T1000 (cell line): Measurements from ENCODE around the gene PWWP2A.
"Not testable (repeated sequence)": the region's sequence is repeated elsewhere in the genome, so short reads cannot be mapped to it uniquely, and the experiment has no call there.

Experiments used
- DNase-seq: peaks from one replicate; lab custom pipeline; 2025; ENCODE audit warnings: mixed read lengths; lab: John Stamatoyannopoulos, UW

PWWP2A gene, protein sequence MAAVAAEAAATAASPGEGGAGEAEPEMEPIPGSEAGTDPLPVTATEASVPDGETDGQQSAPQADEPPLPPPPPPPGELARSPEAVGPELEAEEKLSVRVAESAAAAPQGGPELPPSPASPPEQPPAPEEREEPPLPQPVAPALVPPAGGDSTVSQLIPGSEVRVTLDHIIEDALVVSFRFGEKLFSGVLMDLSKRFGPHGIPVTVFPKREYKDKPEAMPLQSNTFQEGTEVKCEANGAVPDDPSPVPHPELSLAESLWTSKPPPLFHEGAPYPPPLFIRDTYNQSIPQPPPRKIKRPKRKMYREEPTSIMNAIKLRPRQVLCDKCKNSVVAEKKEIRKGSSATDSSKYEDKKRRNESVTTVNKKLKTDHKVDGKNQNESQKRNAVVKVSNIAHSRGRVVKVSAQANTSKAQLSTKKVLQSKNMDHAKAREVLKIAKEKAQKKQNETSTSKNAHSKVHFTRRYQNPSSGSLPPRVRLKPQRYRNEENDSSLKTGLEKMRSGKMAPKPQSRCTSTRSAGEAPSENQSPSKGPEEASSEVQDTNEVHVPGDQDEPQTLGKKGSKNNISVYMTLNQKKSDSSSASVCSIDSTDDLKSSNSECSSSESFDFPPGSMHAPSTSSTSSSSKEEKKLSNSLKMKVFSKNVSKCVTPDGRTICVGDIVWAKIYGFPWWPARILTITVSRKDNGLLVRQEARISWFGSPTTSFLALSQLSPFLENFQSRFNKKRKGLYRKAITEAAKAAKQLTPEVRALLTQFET

DNA sequence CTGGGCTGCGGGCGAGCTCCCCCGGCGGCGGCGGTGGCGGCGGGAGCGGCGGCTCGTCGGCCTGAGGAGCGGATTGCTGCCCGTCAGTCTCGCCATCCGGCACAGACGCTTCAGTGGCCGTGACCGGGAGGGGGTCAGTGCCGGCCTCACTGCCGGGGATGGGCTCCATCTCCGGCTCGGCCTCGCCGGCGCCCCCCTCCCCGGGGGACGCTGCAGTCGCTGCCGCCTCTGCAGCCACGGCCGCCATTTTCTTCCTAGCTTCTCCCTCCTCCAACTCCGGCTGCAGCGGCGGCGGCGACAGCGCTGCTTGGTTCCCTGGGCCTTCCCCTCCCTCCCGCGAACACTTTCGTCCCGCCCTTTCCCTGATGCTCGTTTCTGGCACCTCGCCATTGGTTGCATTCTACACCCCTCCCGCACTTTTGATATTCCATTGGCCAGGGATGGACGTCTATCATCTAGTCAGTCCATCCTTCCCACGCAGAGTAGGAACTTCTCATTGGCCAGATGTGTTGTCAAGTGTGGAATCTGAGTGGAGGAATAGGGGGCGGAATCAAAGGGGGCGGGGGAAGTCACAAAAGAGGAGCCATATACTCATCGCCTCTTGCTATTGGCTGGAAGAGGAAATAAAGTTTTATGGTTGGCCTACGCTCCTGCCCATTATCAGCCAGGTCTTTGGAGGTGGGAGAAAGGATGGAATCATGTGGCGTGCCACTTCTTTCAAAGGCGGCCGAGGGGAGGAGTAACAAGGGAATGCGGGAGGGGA lies at the start of gene PWWP2A:
PWWP2A (minus strand) TSS at position 309 of the 763 bp plus-strand sequence; CDS start at position 247, 62 bp downstream.
- DNase-seq = peak; percentile 96

DNA sequence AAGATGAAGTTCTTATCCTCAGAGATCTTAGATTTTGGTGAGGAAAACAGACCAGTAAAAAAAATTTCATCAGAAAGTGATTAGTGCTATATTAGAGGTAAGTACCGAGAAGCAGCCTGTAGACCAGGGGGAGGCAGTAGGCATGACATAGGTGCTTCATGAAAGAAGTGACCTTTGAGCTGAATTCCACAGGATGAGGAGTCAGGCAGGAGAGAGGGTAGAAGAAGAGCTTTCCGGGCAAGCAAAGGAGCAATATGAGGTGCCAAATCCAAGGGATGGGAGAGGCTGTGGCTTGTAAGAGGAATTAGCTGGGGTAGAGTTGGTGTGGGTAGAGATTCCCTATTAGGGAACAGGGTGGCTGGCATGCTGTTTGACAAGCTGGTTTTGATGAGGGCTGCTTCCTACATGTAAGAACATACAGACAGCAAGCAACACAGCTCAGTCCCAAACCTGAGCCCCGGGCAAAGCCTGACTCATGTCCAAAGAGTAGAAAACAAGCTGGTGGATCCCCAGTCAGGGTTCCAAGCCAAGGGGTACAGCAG lies 48.4 kb upstream of the PWWP2A start:
- no peak for DNase-seq

GRCh38 chr5:160166973-160167623 lies 47.8 kb upstream of the PWWP2A start:
- no peak for DNase-seq

DNA sequence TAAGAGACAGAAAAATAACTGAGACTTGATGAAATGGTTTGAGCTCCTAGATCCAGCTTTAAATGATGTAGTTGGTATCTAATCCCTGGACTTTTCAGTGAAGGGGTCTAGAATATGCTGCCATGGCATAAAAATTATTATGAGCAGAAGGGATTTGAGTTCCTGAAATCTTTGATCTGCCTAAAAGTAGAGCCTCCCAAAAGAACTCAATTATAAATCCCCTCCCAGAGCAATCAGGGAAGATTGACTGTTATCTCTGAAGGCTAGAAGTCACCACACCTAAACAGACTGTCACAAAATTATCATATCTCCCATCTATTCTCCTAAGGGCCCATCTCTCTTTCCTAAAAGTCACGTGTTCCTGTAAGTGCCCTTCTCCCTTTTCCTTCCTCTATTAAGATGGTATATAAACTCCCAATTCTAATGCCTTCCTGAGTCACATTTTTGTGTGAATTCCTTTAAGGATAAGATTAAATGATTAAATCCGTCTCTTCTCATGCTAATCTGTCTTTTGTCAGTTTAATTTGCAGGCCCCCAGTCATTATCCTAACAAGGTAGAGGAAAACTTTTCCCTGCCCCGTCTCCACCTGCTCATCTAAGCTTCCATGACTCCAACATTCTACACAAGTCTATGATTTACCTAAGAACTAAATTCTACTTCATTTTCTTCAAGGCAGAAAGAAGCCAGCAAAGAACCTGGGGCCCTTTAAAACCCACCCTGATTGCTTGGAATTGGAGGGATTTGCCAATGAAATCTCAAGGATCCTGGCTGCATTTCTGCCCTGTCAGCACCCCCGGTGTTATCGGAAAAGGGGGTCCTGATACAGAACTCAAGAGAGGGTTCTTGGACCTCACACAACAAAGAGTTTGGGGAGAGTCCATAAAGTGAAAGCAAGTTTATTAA lies 47.1 kb upstream of the PWWP2A start:
- DNase-seq = no peak

GRCh38 chr5:160165137-160166068 lies 46.2 kb upstream of the PWWP2A start:
- DNase-seq = peak; percentile 88

DNA sequence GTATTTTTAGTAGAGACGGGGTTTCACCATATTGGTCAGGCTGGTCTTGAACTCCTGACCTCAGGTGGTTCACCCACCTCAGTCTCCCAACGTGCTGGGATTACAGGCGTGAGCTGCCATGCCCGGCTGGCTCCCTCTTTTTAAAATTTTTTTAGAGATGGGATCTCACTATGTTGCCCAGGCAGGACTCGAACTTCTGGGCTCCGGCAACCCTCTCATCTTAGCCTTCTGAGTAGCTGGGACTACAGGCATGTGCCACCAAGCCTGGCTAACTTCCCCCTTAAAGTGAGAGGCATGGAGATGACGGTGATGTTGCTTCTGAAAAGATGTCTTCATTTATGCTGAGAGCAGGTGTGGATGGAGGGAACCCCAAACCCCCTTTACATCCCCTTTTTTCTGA lies 43.7 kb upstream of the PWWP2A start:
- no peak for DNase-seq

- no peak for DNase-seq
Measured at GRCh38 chr5:160161626-160162025, 42.4 kb upstream of the PWWP2A start.

DNA sequence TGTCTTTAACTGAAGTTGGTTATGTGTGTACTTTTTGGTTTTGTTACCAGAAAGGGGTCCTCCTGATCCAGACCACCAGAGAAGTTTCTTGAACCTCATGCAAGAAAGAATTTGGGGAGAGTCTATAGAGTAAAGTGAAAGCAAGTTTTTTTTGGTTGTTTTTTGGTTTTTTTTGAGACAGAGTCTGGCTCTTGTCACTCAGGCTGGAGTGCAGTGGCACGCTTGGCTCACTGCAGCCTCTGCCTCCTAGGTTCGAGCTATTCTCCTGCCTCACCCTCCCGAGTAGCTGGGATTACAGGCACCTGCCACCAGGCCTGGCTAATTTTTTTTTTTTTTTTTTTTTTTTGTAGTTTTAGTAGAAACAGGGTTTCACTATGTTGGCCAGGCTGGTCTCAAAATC lies 41.6 kb upstream of the PWWP2A start:
- not testable (repeated sequence) for DNase-seq

DNA sequence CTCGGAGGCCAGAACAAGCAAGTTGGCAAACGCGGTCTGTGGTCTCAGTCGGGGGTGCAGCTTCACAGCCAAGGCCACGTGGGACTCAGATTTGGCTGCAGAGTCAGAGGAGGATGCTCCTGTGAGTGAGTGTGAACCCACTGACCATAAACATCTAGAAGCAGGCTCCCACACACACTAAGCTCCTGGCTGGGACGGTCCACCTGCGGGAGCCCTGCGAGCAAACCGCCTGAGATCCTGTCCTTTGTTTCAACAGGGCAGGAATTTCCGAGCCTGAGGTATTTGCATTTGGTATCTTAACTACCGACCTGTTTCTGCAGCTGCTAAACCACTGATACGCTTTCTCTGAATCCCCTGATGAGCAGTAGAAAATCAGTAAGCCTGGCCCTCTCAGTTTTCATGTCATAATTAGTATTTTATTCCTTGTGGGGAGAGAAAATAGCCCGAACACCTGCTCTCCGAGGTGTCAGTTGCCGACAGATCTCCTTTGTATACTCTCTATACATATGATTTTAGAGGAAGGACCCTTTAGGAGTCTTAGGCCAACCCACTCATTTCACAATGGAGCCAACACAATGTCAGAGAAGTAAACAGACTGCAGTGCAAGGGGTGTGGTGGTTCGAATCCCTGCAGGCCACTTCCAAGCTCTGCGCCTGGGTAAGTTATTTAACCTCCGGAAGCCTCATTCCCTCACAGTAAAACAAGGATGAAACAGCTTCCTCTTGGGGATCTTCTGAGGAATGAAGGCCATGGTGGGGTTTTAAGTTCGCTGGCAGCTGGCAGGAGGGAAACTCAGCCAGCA lies 40.9 kb upstream of the PWWP2A start:
- DNase-seq = no peak

GRCh38 chr5:160158087-160158486 lies 38.8 kb upstream of the PWWP2A start:
- DNase-seq = no peak

DNA sequence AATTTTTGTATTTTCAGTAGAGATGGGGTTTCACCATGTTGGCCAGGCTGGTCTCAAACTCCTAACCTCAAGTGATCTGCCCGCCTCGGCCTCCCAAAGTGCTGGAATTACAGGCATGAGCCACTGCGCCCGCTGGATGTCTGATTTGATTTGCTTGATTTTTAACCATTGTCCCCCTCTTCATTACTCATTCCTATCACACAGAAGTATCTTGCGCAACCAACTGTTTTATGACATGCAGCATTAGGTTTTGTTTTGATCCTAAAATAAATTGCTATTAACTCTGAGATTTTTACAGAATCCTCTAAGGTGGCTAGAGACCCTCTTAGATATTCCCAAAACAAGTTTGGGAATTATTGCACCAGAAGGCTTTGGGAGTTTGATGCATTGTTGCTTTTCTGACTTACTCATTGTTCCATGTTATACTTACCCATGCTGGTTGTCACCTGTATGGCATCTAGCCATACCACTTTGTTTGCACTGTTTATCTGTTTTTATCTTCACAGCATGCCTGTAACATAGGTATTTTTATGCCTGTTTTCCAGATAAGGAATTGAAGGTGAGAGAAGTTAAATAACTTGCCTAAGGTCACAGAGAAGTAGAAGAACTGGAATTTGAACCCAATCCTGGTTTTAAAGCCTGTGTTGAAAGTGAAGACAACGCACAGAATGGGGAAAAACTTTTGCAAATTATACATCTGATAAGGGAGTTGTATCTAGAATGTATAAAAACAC lies 35.9 kb upstream of the PWWP2A start:
- DNase-seq = no peak

- no peak for DNase-seq
Measured at GRCh38 chr5:160152901-160153300, 33.7 kb upstream of the PWWP2A start.

DNA sequence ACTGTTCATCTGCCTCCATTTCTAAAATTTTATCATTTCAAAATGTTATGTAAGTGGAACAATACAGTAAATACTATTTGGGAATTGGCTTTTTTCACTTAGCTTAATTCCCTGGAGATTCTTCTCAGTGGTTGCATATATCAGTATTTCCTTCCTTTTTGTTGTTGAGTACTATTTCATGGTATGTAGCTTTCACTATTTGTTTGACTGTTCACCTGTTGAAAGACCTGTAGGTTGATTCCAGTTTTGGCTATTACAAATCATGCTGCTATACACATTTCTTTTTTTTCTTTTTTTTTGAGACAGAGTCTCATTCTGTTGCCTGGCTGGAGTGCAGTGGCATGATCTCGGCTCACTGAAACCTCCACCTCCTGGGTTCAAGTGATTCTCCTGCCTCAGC lies 33.0 kb upstream of the PWWP2A start:
- no peak for DNase-seq

GRCh38 chr5:160151017-160151416 lies 31.8 kb upstream of the PWWP2A start:
- no peak for DNase-seq

- DNase-seq = no peak
Measured at GRCh38 chr5:160150381-160150780, 31.1 kb upstream of the PWWP2A start.

DNA sequence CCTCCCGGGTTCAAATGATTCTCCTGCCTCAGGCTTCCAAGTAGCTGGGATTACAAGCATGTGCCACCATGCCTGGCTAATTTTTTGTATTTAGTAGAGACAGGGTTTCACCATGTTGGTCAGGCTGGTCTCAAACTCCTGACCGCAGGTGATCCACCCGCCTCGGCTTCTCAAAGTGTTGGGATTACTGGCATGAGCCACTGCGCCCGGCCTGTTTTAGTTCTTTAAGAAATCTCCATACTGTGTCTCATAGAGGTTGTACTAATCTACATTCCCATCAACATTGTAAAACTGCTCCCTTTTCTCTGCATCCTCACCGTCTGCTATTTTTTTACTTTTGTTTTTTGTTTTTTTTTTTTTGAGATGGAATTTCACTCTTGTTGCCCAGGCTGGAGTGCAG lies 25.2 kb upstream of the PWWP2A start:
- not testable (repeated sequence) for DNase-seq

DNA sequence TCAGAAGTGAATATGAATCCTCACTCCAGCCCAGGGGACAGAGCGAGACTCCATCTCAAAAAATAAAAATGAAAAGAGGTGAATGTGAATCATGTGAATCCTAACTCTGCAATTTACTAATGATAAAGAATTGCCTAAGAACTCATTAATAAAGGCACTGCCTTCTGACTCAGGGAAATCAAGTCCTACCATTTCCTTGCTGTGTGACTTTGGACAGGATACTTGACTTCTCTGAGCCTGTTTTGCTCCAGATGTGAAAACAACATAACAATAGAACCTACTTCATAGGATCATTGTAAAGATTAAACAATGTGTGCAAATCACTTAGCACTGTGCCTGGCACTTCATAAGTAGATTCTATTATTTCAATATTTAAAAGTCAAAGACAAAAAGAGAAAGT lies 15.1 kb upstream of the PWWP2A start:
- no peak for DNase-seq

DNA sequence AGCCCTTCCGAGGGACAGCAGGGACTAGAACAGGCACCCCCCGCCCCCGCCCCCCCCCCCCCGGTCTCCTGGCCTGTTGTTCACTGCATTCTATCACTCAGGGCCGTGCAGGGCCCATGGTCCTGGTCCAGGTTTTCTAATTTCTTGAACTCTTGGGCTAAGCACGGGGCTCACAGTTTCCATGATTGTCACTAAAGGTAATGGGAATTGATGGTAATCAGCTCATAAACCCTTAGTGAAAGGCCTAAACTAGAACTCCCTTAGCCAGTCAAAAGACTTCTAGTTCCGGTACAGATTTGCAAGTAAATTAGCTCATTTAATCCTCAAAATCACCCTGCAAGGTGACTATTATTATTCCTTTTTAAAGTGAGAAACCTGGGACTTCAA lies 14.7 kb upstream of the PWWP2A start:
- no peak for DNase-seq
